ENCODE measurements around the gene ASPSCR1. TPM values are rescaled to one million over a fixed set of nuclear protein-coding genes. Genes with fewer than 3 reads are reported as not detected.
"Not testable (repeated sequence)": the region's sequence is repeated elsewhere in the genome, so short reads cannot be mapped to it uniquely, and the experiment has no call there.

ASPSCR1 gene
- total RNA-seq, 2 experiments from 2014 or later, result 27.9 to 28.8 TPM

DNA sequence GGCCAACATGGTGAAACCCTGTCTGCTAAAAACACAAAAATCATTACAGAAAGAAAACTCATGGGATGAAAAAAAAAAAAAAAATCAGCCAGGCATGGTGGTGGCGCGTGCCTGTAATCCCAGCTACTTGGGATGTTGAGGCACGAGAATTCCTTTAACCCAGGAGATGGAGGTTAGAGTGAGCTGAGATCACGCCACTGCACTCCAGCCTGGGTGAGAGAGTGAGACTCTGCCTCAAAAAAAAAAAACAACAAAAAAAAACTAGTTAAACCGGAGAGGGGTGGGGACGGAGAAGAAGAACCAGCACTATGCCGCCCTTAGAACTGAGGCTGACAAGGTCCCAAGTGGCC lies 9.1 kb upstream of the ASPSCR1 start:
- ChIA-PET POLR2A (interaction anchor here (0.7 to 1.5 kb wide), 3 partner anchors 8 to 131 kb away, joined by 3 to 11 read pairs (median 5); partner anchors contain the start of gene ASPSCR1), CTCF (interaction anchor here (0.6 to 2.3 kb wide), 4 partner anchors 8 to 318 kb away, joined by 3 to 8 read pairs (median 5); partner anchors contain the start of genes CENPX and NOTUM)

DNA sequence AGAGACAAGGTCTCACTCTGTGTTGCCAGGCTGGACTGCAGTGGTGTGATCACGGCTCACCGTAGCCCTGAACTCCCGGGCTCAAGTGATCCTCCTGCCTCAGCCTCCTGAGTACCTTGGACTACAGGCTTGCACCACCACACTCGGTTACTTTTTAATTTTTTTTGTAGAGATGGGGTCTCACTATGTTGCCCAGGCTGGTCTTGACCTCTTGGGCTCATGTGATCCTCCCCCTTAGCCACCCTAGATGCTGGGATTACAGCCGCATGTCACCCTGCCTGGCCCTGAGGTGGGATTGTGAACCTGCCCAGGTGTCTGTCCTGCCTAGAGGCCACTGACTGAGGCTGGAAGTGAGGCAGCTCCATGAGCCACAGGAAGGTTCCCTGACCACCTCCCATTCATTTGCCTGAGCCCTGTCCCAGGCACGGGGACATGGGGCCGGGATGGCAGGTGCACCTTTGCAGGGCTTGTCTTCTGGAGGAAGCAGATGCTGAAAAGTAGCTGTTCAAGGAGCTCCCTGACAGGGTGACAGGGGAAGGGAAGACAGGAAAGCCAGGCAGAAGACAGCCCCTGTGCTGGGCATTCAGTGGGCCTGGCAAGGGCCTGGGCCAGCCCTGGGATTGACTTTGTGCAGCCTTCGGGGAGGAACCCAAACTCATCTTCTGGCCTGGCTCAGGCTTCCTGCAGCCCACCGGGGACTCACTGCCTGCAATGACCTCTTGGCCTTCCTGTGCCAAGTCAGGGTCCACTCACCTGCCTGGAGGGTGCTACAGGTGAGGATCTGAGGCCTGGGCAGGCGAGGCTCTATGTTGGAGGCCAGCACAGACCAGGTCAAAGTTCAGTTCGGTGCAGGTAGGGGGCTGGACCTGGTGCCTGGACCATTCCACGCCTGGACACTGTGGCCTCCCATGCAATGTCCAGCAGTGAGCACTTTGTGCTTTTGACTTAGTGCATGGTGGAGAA lies 8.3 kb upstream of the ASPSCR1 start:
- ChIA-PET CTCF (interaction anchor here (0.7 to 2.3 kb wide), 2 partner anchors 9 to 232 kb away, joined by 3 to 8 read pairs; partner anchors contain the start of gene NOTUM), POLR2A (interaction anchor here (0.7 kb wide), 1 partner anchor 130 kb away, joined by 5 read pairs; no protein-coding TSS in a partner anchor)

DNA sequence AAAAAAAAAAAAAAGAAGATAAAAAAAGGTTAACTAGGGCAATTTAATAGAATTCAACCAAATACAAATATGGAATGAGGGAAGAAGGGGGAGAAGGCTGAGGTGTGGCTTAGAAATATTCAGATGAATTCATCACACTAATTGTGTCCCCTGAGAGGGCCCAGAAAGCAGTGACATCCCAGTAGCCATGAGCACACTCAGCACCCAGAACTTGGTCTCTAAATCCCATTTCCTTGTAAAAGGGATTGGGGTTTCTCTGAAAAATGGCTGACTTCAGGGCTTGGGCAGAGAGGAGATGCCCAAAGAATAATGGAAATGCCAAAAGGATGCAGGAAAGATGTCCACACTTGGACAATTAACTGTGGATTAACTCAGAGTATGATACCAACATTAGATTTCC lies 4.0 kb upstream of the ASPSCR1 start:
- ChIA-PET CTCF (no interaction called here), POLR2A (no interaction called here)

DNA sequence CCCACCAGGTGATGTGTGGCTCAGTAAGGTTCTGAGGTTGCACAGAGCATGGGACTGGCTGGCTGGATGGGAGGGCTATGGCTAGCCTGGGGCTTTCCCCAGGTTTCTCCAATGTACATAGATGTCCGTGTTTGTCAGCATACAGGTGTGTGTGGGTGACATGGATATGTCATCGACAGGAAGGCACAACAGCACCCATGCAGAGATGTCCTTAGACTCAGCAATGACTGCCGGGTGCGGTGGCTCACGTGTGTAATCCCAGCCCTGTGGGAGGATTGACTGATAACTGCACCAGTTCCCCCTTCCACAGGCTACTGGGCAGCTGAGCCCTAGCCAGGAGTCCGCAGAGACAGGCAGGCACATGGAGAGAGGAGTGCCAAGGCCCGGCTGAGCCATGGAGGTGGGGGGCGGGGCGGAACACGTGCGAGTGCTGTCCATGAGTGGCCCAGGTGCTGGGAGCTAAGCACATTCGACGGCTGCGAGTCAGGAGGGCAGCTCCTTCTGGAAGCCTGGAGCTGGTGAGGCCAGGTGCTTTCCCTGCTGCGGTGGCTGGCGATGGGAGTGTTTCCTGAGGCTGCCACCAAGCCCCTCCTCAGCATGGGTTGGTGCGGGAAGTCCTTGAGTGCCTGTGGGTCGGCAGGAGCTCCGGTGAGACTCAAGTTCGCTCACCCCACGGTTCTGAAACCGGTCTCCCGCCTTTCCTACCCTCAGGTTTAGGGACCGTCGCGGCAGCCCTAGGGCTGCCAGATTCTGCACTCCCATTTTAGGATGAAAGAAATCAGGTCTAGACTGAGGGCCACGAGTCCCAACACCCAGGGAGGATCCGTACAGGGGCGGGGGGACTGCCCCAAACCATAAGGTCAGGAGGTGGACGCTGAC lies 858 bp upstream of the ASPSCR1 start:
- POLR2A ChIA-PET, result interaction anchor here (0.9 to 1.8 kb wide), 4 partner anchors 9 to 54 kb away, joined by 3 to 11 read pairs (median 4); no protein-coding TSS in a partner anchor
- CTCF ChIA-PET, result interaction anchor here (1.1 to 3.3 kb wide), 2 partner anchors 17 to 45 kb away, joined by 5 to 16 read pairs; partner anchors contain the start of gene NOTUM

DNA sequence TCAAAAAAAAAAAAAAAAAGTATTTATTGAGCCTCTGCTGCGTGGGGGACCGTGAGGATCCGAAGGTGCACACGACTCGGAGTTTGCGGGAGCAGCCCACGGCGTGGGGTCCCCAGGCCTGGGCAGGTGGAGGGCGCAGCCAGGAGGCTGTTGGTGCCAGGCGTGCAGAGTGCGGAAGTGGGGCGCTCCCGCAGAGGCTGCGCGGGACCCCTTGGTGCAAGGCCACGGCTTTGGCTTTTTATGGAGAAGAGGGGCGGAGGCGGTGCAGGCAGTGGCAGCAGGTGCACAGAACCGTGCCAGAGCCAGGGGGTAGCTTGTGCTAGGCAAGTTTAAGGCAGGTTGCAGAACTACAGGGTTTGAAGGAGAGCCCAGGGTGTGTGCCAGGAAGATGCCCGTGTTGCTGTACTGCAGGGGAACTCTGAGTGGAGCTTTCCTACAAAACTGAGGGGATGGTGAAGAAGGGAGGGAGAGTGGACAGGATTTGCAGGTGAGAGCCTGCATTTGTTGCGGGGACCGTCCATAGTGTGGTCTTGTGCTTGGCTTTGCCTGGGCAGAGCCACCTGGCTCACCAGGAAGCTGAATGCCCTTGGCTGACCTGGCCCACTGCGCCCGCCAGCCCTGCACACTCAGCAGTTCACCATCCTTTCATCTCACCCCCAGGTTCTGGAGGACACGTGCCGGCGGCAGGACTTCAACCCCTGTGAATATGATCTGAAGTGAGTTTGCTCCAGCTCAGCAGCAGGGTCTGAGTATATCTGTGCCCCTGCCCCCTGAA lies 1.3 kb downstream of the ASPSCR1 start:
- POLR2A ChIA-PET, result interaction anchor here (0.5 kb wide), 1 partner anchor 91 kb away, joined by 9 read pairs; no protein-coding TSS in a partner anchor
- CTCF ChIA-PET, result interaction anchor here (0.6 to 2.7 kb wide), 3 partner anchors 18 to 119 kb away, joined by 3 to 9 read pairs (median 3); partner anchors contain the start of gene NOTUM

DNA sequence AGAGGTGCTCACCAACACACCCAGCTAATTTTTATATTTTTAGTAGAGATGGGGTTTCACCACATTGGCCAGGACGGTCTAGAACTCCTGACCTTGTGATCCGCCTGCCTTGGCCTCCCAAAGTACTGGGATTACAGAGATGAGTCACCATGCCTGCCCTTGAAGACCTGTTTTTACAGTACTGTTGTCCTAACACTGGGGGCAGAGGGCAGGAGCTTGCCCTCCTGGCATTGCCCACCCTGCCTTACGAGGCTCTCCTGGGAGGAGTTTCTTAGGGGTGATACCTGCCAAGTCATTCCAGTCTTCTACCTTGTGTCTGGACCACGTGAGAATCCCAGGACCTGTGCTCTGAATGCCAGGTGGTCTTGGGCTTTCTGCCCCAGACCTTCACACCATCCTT lies 2.7 kb downstream of the ASPSCR1 start:
- ChIA-PET POLR2A (no interaction called here), CTCF (interaction anchor here (1.2 to 2.7 kb wide), 3 partner anchors 20 to 41 kb away, joined by 4 to 9 read pairs (median 4); partner anchors contain the start of gene NOTUM)

DNA sequence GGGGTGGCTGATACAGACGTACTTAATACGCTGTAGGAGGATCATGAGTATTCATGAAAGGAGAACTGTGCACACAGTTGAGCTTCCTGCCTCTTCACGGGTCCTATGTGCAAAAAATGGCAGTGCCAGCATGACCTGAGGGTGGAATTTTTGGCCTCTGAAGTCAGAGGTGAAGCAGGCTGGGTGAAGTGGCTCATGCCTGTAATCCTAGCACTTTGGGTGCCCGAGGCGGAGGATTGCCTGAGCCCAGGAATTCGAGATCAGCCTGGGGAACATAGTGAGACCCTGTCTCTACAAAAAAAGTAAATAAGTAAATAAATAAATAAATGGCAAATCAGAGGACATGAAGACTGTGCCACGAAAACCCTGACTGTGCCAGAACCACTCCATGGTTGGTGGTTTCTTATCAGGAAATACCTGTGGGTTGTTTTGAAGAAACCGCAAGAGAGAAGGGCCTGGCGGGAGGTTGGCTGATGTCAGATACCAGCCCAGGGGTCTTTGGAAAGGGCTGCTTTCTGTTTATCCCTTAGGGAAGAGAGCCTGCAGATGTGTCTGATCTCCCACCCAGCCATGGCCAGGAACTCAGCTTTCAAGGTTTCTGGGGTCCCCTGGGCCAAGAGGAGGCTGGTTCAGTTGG lies 3.4 kb downstream of the ASPSCR1 start:
- ChIA-PET POLR2A (no interaction called here), CTCF (interaction anchor here (1.2 to 2.7 kb wide), 3 partner anchors 21 to 41 kb away, joined by 4 to 9 read pairs (median 4); partner anchors contain the start of gene NOTUM)

DNA sequence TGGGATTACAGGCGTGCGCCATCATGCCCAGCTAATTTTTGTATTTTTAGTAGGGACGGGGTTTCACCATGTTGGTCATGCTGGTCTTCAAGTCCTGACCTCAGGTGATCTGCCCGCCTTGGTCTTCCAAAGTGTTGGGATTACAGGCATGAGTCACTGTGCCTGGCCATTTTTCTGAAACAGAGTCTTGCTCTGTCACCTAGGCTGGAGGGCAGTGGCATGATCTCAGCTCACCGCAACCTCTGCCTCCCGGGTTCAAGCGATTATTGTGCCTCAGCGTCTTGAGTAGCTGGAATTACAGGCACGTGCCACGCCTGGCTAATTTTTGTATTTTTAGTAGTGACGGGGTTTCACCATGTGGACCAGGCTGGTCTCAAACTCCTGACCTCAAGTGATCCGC lies 4.1 kb downstream of the ASPSCR1 start:
- CTCF ChIA-PET, POLR2A ChIA-PET: not testable (repeated sequence)

DNA sequence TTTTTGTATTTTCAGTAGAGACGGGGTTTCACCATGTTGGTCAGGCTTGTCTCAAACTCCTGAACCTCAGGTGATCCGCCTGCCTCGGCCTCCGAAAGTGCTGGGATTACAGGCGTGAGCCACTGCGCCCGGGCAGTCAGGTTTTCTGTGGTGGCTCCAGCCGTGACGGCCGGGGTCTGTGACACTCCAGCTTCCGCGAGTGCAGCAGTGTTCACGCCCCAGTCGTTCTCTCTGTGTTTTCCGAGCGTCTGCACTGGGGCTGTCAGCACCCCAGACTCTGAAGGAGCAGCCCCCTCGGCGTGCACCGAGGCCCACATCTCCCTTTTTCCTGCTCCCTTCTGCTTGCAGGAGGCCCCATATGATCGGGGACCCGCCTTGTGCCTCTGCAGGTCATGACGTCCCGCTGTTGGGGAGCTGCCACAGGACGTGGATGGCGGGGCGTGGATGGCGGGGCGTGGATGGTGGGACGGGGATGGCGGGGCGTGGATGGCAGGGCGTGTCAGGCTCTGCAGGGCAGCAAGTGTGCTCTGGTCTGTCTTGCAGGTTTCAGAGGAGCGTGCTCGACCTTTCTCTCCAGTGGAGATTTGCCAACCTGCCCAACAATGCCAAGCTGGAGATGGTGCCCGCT lies 5.7 kb downstream of the ASPSCR1 start:
- CTCF ChIA-PET, result interaction anchor here (1.4 kb wide), 1 partner anchor 24 kb away, joined by 5 read pairs; no protein-coding TSS in a partner anchor
- POLR2A ChIA-PET, result no interaction called here

DNA sequence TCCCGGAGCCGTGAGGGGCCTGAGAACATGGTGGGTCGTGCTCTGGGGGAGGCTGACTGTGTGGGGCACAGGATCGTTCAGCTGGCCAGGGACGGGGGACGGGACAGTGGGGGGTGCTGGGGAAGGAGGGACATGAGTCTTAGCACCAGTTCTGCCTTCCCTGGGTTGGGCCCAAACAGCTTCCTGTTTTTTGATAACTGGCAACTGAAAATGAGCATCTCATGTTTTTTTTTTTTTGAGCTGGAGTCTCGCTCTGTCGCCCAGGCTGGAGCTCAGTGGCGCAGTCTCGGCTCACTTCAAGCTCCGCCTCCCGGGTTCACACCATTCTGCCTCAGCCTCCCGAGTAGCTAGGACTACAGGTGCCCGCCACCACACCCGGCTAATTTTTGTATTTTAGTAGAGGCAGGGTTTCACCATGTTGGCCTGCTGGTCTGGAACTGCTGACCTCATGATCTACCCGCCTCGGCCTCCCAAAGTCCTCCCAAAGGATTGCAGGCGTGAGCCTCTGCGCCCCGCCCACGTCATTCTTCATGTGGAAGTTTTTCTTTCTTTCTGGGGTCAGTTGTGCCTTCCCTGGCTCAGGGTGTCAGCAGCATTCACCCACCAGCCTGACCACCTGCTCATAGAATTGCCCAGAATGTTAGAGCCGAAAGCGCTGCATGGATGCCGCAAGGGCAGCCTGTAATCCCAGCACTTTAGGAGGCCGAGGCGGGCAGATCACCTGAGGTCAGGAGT lies 6.4 kb downstream of the ASPSCR1 start:
- CTCF ChIA-PET, result interaction anchor here (1.4 kb wide), 1 partner anchor 24 kb away, joined by 5 read pairs; no protein-coding TSS in a partner anchor
- POLR2A ChIA-PET, result interaction anchor here (0.6 kb wide), 1 partner anchor 308 kb away, joined by 3 read pairs; no protein-coding TSS in a partner anchor

DNA sequence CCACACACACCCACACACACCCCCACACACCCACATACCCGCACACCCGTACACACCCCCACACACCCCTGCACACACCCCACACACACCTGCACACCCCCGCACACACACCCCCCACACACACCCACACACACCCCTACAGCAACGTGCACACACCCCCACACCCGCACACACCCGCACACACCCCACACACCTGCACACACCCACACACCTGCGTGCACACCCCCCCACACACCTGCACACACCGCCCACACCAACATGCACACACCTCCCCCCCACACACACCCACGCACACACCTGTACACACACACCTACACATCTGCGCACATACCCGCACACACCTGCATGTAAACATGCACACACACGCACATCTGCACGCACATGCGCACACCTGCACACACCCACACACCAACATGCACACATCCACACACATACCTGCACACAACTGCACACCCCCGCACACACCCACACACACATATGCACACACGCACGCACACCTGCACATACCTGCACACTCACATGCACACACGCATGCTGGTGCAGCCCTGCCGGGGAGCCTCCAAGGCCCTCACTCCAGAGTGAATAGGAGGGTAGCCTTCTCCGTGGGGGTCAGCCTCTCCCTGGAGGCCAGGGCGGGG lies 7.5 kb downstream of the ASPSCR1 start:
- ChIA-PET CTCF (interaction anchor here (0.6 to 1.6 kb wide), 3 partner anchors 25 to 35 kb away, joined by 4 to 7 read pairs (median 4); no protein-coding TSS in a partner anchor), POLR2A (no interaction called here)

DNA sequence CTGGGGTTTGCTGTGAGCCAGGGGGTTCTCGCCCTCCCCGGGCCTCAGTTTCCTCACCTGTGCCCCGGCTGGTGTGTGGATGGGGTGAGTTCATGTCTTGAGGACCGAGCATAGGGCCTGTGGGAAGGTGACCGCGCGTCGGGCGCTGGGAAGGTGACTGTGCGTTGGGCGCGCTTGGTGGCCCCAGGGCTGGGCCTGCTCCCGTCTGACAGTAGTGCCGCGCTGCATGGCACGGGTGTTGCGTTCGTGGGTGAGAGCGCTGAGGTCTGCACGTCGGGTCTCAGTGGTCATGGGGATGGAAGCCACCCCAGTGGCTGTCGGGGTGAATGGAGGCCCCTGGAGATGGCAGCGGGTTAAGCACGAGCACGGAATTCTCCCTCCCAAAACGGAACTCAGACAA lies 9.2 kb downstream of the ASPSCR1 start:
- ChIA-PET POLR2A (no interaction called here), CTCF (interaction anchor here (1.6 kb wide), 1 partner anchor 34 kb away, joined by 7 read pairs; no protein-coding TSS in a partner anchor)

DNA sequence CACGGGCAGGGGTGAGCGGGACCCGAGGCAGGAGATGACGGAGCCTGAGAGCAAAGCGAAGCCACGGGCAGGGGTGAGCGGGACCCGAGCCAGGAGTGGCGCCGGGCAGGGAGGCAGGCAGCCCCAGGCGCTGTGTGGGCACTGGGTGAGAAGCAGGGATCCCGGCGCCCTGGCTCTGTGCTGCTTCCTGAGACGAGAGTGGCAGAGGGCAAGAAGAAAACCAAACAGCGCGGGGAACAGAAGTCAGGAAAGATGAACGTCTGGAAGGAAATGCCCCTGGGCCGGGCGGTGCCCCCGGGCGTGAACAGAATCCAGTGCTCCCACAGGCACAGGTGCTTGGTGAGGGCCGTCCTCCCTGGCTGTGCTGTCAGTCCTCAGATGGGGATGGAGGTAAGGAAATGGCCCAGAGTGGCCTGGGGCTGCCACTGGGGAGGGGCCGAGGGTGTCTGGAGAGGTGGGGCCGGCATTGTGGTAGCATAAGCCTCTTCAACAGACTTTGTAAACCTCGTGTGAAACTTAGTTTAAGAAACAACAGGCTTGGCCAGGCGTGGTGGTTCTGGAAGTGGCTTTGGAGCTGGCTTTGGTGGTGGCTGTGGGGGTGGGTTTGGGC lies 9.8 kb downstream of the ASPSCR1 start:
- CTCF ChIA-PET, result no interaction called here
- POLR2A ChIA-PET, result no interaction called here

DNA sequence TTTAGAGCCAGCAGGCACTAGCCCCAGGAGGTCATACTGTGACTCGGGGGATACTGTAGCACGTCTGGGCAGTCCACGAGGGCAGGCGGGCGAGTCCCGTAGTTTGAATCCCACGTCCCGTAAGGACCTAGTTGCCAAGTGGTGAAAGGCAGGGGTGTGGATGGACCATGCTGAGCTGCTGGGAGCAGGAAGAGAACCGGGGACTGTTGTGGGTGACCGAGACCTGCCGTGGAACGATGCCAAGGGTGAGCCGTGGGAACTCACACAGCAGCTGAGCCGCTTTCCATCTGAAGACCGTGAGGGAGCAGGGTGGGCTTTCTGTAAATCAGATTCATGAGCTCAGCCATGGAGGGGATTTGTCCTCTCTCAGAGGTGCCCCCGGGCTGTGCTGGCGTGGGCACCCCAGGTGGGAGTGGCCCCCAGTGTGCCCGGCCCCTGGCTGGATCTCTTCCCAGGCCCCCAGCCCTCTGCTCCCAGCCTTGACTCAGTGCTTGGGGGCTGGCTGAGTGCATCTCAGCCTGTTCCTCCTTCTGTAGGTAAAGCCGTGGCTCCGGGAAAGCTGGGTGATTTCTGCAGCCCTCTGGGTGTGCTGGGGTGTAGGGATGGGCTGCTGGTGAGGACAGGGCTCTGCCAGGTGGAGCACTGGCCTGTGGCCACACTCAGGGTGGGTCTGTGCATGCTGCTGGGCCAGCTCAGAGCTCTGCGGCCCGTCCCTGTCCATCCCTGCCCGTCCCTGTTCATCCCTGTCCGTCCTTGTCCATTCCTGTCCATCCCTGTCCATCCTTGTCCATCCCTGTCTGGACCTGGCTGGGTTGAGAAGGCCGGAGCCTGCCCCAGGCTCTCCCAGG lies 13.6 kb downstream of the ASPSCR1 start:
- POLR2A ChIA-PET, result interaction anchor here (0.5 kb wide), 1 partner anchor 16 kb away, joined by 3 read pairs; no protein-coding TSS in a partner anchor
- CTCF ChIA-PET, result interaction anchor here (1.5 kb wide), 1 partner anchor 39 kb away, joined by 4 read pairs; no protein-coding TSS in a partner anchor

Measured in activated CD8-positive, alpha-beta memory T cell treated with anti-CD3 and anti-CD28 coated beads for 36 hours (primary cell).